NK-92 treated with Interleukin-12 subunit alpha and Interleukin-12 subunit beta, amount 100 ng/mL, for 24 hours (cell line): Measurements from ENCODE around the gene ATF7IP2.
"Not testable (repeated sequence)": the region's sequence is repeated elsewhere in the genome, so short reads cannot be mapped to it uniquely, and the experiment has no call there.

Source experiments
- DNase-seq: peaks from one replicate; lab custom pipeline; 2025; lab: John Stamatoyannopoulos, UW

Gene ATF7IP2

DNA sequence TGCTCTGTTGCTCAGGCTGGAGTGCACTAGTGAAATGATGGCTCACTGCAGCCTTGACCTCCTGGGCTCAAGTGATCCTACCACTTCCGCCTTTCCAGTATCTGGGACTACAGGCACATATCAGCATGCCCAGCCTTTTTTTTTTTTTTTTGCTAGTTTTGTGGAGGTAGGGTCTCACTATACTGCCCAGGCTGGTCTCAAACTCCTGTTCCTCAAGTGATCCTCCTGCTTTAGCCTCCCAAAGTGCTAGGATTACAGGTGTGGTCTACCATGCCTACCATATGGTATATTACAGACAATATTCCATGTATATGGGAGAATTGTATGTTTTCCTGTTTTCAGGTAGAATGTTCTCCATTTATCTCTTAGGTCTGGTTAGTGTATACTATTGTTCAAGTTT is 12.3 kb upstream of the ATF7IP2 start:
- DNase-seq = no peak

DNA sequence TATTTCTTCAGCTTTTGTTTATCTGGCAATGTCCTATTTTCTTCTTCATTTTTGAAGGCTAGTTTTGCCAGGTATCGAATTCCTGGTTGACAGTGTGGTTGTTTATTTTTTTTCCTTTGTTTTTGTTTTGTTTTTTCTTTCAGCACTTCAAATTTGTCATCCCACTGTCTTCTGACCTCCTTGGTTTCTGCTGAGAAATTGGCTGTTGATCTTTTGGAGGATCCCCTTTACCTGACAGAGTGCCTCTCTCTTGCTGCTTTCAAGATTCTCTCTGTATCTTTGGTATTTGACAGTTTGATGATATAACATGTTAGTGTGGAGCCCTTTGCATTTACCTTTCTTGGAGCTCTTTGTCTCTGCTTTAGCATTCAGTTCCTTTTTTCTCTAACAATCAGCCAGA is 9.6 kb upstream of the ATF7IP2 start:
- no peak for DNase-seq

DNA sequence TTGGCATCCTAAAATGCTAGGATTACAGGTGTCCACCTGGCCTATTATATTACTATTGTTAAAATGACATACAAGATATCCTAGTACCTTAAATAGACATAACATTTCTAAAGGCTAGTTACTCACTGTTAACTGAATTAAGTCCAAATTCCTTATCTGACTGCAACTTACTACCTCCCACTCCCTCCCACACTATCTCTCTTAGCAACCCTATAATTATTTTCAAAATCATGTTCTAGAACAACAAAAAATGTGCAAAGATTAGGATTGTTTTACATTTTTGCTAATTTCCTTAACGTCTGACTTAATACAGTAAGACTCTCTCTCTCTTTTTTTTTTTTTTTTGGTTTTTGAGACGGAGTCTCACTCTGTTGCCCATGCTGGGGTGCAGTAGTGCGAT is 2.2 kb upstream of the ATF7IP2 start:
- no peak for DNase-seq

DNA sequence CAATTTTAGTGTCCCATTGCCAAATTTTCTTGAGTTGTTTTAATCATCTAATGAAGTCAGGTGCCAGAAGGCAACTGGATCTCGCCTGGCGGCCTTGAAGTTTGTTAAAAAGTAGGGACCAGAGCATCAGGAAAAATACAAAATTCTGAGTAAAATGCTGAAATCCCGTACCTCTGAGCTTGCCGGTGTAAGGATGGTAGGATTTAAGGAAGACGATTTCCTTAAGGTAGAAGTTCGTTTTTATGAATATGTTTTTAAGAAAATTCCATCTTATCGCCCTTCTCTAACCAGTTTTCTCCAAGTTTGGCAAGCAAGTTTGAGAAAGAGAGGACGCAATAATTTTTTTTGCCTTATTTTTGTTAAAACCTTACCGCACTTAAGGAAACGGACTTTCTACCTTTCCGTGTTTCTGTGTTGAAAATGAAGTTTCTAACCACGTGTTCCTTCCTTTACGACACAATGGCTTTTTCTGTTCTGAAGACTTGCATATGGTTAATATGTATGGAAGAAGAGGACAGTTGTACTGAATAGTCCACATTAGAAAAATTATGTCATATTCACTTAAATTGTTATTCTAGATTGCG is 748 bp downstream of the ATF7IP2 start:
- no peak for DNase-seq

DNA sequence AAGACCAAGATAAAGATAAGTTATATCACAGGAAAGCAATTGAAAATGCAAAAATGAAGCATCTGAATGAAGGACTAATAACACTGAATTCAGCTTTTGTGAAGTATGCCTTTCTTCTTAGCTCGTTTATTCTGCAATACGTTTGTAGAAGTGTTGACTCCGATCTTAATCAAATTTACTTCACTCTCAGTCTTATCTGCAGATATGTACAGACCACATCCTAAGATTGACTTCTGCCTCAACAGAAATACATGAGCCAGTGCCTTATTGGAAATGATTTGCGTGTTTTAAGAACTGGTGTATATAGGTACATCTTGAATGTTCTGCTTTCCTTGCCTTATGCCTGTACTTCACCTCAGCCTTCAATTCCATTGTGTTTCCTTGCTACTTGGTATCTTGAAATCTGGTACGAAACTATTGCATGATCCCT is 1.3 kb downstream of the ATF7IP2 start:
- DNase-seq = no peak

DNA sequence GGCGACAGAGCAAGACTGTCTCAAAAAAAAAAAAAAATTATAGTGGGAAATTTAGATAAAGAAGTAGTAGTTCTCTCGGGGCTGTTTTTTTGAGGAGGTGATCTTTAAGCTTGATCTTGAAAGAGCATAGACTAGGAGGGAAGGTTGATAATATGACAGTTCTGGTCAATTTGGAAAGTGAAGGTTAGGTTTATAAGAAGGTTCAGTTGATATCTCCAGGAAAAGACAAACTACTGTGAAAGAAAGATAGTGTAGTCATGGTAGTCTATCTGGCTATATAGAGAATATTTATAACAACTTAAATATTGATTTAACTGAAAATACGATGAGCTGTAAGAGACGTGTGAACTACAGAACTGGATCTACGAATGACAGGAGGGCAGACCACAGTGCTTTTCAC is 3.1 kb downstream of the ATF7IP2 start:
- DNase-seq = no peak

DNA sequence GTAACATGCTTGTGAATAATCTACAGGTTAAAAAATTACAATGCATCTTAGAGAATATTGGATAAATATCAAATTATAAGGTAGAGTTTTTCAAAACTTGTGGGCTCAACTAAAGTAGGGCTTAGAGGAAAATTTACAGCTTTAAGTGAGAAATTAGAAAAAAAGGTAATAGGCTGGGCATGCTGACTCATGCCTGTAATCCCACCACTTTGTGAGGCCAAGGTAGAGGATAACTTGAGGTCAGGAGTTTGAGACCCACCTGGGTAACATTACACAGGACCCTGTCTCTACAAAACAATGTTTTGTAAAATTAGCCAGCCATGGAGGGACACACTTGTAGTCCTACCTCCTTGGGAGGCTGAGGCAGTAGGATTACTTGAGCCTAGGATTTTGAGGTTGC is 4.5 kb downstream of the ATF7IP2 start:
- no peak for DNase-seq

DNA sequence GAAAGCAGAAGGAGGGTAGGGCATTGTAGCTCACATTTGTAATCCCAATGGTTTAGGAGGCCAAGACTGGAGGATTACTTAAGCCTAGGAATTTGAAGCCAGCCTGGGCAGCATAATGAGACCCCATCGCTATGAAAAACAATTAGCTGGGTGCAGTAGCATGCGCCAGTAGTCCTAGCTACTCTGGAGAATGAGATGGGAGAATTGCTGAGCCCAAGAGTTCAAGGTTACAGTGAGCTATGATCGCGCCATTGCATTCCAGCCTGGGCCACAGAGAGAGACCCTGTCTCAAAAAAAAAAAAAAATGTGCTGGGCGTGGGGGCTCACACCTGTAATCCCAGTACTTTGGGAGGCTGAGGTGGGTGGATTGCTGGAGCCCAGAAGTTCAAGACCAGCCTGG is 5.0 kb downstream of the ATF7IP2 start:
- no peak for DNase-seq

DNA sequence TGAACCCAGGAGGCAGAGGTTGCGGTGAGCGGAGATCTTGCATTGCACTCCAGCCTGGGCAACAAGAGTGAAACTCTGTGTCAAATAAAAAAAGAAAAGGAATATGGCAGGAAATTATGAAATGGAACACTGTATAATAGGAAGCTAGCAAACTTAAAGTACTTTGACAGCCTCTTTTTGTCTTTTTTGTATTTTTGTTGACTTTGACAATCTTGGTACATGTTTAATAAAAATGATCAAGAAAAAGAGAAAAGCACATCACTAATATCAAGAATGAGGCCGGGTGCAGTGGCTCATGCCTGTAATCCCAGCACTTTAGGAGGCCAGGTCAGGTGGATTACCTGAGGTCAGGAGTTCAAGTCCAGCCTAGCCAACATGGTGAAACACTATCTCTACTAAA is 5.5 kb downstream of the ATF7IP2 start:
- no peak for DNase-seq

DNA sequence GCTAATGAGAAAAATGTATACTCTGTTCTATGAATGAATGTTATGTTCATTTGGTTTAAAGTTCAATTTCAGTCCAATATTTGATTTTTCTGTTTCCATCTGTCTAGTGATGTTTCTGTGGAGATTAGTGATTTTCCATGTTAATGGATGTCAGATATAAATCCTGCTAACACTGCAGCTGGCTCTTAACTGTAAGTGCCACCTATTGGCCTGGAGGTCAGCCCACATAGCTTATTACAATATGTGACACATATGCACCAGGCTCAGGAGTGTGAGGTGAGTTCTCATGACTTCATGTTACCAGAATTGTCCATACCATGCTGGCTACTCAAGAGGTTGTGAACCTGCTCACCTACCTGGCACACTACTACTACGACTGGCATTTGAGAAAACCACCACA is 17.1 kb downstream of the ATF7IP2 start:
- DNase-seq = no peak

DNA sequence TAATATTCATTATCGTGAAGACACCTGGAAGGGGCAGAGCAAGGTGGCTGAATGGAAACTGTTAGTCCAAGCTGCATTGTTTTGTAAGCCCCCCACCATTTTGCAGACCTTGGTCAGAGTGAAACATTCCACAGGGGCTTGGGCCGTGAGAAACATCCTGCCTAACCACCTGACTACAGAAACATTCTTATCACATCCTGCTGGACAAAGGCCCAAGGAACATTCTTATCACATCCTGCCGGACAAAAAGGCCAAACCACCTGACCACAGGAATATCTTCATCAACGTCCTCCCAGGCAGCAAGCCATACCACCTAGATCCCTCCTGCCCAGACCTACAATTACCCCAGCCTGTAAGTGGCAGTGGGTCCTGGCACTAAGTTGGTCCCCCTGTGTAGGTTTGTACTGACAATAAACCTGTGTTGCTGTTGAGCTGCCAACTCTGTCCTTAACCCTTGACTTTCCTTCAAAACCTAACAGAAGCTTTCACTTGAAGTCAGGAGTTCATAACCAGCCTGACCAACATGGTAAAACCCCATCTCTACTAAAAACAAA is 19.6 kb downstream of the ATF7IP2 start:
- DNase-seq = no peak

DNA sequence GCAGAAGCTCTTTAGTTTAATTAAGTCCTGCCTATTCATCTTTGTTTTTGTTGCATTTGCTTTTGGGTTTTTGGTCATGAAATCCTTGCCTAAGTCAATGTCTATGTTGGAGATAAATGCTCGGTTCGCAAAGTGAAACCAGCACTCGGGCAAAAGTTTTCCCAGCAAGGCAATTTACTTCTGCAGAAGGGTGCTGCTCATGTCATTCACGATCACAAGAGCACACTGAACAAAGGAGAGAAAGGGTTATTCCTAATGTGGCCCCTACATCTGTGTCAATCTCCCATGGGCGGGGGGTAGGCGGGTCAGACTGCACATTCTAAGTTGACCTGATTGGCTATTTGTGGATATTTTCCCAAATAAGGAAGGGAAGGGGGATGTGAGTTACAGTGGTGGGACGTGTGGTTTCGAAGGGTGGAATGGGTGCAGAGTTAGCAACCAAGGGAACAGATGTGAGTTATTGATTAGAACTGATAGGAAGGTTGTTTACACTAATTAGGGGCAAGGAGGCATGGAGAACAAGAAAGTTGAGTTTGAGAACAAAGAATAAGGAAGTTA is 23.0 kb downstream of the ATF7IP2 start:
- no peak for DNase-seq

DNA sequence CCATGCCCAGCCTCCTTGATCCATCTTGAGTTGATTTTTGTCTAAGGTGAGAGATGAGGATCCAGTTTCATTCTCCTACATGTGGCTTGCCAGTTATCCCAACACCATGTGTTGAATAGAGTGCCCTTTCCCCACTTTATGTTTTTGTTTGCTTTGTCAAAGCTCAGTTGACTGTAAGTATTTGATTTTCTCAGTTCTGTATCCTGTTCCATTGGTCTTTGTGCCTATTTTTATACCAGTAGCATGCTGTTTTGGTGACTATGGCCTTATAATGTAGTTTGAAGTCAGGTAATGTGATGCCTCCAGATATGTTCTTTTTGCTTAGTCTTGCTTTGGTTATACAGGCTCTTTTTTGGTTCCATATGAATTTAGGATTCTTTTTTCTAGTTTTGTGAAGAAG is 23.9 kb downstream of the ATF7IP2 start:
- DNase-seq = not testable (repeated sequence)

DNA sequence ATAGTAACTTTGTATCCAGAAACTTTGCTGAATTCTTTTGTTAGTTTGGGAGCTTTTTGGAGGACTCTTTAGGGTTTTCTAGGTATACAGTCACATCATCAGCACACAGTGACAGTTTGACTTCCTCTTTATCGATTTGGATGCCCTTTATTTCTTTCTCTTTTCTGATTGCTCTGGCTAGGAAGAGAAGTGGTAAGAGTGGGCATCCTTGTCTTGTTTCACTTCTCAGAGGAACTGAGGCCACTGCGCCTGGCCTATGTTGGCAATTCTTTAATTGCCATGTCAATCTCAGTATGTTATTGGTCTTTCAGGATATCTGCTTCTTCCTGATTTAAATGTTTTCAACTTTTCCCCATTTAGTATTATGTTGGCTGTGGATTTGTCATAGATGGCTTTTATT is 24.6 kb downstream of the ATF7IP2 start:
- DNase-seq = no peak

DNA sequence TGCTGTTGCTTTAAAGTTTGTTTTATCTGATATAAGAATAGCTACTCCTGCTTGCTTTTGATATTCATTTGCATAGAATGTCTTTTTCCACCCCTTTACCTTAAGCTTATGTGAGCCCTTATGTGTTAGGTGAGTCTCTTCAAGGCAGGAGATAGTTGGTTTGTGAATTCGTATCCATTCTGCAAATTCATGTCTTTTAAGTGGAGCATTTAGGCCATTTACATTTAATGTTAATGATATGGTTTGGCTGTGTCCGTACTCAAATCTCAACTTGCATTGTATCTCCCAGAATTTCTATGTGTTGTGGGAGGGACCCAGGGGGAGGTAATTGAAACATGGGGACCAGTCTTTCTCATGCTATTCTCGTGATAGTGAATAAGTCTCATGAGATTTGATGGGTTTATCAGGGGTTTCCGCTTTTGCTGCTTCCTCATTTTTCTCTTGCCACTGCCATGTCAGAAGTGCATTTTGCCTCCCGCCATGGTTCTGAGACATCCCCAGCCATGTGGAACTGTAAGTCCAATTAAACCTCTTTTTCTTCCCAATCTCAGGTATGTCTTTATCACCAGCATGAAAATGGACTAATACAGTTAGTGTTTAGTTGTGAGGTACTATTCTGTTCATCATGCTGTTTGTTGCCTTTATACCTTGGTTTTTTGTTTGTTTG is 27.2 kb downstream of the ATF7IP2 start:
- no peak for DNase-seq

DNA sequence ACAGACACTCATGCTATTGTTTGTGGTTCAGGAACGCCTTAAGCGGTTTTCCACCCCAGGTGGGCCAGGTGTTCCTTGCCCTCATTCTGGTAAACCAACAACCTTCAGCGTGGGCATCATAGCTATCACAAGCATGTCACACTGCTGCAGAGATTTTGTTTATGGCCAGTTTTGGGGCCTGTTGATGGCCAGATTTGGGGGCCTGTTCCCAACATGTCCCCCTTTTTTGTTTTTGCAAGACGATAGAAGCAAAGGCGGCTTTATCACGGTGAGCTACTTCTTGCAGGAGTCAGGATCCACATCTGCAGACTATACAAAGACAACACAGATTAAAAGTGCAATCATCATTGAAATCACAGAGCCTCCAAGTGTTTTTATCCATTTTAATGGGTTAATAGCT is 32.3 kb downstream of the ATF7IP2 start:
- not testable (repeated sequence) for DNase-seq

DNA sequence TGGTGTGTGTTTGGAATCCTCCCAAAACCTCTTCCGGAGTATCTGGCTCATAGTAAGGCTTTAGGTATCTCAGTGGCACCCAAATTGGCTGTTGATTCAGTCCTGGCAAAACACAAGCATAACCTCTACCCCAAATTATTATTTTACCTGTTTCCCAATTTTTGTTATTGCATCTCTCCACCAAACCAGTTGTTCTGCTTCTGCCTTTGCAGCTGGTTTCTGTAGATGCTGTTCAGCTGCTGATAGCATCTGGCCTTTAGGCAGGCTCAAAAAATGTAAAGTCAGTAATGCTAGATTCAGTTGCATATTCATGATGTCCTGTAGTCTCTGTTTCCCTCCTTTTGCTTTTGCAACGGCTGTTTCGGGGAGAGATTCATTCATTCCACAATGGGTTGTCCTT is 33.8 kb downstream of the ATF7IP2 start:
- DNase-seq = no peak

DNA sequence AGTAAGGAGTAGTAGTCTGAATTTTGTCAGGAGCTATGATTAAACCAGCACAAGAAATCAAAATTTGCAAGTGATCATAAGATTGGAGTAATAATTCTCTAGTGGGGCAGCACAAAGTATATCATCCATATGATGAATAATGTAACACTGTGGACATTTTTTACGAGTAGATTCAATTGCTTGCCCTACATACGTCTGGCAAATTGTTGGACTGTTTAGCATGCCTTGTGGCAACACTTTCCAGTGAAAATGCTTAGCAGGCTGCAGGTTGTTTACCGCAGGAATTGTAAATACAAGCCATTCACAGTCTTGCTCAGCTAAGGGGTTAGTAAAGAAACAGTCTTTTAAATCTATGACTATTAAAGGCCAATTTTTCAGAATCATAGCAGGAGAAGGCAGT is 35.7 kb downstream of the ATF7IP2 start:
- no peak for DNase-seq

DNA sequence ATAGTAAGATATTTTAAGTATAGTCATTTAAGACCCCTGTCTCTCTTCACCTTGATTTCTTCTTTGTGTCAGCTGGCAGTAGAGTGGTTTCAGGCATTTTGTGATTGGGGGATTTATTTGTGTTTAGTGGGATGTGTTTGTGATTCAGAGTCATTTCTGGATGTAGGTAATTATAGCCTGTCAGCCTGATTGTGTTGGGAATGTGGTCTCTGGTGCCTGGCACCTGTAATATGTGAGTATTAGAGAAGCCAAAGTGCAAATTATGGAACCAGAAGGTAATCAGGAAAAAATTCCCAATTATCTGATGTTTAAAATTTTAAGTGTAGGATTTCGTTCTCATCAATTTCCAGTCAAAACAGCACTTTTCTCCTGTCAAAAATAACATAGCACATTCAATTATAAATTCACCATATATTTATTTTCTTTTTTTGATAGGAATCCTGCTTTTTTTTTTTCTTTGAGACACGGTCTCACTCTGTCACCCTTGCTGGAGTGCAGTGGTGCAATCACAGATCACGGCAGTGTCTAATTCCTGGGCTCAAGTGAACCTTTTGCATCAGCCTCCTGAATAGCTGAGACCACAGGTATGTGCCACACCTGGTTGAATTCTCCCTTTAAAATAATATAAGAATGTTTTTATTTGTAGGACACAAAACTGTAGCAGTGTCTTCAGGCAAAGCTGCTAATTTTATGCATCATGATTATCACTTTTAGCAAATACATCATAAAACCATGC is 42.7 kb downstream of the ATF7IP2 start:
- DNase-seq = no peak

DNA sequence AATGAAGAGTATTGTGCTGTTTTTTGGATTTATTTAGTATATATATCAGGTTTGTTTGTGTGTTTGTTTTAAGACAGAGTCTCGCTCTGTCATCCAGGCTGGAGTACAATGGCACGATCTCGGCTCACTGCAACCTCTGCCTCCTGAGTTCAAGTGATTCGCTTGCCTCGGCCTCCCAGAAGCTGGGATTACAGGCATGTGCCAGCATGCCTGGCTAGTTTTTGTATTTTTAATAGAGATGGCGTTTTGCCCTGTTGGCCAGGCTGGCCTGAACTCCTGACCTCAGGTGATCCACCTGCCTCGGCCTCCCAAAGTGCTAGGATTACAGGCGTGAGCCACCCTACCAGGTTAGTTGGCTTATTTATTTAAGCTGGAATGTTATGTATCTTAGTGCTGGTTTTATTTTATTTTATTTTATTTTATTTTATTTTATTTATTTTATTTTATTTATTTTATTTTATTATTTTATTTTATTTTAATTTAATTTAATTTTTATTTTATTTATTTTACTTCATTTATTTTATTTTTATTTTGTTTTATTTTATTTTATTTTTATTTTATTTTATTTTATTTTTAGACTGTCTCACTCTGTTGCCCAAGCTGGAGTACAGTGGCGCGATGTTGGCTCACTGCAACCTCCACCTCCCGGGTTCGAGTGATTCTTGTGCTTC is 43.6 kb downstream of the ATF7IP2 start:
- DNase-seq = not testable (repeated sequence)

DNA sequence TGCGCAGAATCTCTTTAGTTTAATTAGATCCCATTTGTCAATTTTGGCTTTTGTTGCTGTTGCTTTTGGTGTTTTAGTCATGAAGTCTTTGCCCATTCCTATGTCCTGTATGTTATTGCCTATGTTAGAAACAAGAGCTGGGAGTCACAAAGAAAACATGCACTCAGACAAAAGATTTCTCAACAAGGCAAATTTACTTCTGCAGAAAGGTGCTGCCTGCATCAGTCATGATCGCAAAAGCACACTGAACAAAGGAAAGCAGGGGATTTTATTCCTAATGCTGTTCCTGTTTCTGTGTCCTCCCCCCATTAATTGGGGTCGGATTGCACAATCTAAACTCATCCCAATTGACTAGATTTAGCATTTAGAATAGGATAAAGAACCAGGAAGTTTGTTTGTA is 55.9 kb downstream of the ATF7IP2 start:
- DNase-seq = no peak

DNA sequence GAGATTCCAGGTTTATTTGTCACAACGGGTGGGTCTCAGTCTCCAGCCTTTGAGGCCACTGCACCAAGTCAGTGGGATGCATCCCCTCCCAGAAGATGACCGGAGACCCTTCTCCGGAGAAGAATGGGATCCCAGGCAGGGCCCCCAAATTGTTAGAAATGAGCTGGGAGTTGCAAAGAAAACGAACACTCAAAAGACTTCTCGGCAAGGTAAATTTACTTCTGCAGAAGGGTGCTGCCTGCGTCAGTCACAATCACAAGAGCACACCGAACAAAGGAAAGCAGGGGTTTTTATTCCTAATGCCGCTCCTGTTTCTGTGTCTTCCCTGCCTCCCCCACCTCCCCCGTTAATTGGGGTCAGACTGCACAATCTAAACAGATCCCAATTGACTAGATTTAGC is 61.4 kb downstream of the ATF7IP2 start:
- DNase-seq = no peak
